HL-60/S4 treated with phorbol 12-myristate 13-acetate at 8.2 ng/mL for 4 days and 3 days (cell line): ENCODE measurements around the gene NRARP.

Experiments used
- in situ Hi-C: fragments of 300-500 bp; cut with MboI; formaldehyde crosslinking; loops from 2 replicates; pipeline ENCODE4 v1.15.0; 2022; ENCODE audit warnings: low sequenced_read_pairs

The NRARP gene

GRCh38 chr9:137278721-137279711 is 23.1 kb downstream of the NRARP start:
- in situ Hi-C loops, result no loop called here

DNA sequence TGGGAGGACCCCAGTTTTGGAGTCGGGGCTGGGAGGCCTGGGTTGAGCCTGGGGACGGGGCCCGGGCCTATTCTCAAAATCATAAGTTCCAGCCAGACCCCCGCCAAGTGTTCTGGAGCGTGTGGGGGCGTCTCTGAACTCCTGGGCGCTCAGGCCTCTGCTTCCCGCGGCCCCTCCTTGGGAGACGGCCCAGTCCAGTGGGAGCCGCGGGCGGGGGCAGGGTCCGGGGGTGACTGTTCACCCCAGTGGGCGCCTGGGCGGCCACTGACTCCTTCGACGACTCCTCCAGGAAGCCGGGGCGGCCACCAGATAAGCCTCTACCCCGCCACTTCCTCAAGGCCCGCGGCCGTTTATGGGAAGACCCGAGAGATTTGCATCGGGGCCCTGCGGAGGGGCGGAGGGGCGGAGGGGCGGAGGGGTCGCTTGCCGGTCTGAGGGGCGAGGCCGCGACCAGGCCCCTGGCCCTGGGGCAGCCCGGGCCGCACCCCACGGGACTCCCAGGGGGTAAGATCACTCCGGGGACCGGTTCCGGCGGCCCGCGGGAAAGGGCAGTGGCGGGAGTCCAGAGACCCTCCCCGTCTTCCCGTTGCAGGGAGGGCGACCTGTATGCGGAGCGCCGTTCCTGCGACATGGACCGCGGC is 23.9 kb downstream of the NRARP start:
- in situ Hi-C loops, result no loop called here

GRCh38 chr9:137277329-137278041 is 24.6 kb downstream of the NRARP start, which contains the start of gene TOR4A:
Gene TOR4A (plus strand): TSS chr9:137277726. CDS start chr9:137278690, 964 bp downstream.
- in situ Hi-C loops, result no loop called here

GRCh38 chr9:137276473-137277328 is 25.4 kb downstream of the NRARP start:
- in situ Hi-C loops, result no loop called here

DNA sequence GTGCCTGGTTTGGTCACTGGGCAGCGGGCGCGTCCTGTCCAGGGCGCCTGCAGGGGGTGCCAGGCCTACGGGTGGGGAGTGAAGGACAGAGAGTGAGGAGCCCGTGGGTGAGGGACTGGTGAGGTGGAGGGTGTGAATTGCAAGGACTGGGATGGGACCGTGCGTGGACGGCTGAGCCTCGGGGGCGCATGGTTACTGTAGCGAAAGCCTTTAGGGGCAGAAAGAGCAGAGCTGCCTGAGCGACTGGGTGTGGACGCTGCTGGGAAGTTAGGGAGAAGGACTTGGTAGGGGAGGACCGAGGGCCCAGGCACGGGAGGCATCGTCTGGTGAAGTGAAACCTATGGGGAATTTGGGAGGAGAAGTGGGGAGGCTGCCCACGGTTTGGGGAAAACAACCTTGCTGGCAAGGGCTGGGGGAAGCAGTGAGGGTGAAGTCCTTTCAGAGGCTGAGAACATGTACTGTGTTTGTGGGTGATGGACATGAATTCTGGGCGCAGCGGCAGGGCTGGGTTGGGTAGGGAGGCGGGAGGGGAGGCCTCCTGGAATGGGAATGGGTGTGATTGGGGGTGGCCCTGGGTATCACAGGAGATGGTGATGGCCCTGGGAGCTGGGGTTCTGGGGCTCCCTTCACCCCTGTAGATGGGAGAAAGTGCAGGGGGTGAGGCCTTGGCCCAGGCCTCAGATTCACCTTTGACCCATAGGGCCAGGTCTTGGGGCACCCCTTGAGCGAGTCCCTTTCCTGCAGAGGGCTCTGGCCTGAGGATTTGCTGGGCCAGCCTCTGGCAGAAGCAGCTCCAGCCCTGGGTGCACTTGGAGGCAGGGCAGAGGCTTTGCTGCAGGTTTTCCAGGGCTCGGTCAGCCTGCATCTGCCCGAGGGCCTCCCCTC is 26.2 kb downstream of the NRARP start:
- in situ Hi-C loops, result no loop called here

DNA sequence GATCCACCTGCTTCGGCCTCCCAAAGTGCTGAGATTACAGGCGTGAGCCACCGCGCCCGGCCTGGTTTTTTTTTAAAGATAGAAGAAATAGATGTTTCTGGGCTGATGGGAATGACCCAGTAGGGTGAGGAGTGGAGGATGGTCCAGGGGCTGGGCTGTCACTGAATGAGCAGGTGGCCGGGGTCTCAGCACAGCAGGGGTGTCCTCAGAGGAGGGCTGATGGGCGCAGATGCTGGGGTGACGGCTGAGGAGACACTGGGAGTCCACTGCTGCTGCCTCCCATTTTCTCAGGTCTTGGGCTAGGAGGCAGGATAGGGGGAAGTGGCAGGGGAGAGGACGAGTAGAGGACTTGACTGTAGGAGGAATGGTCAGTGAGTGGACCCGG is 26.9 kb downstream of the NRARP start:
- in situ Hi-C loops, result no loop called here

DNA sequence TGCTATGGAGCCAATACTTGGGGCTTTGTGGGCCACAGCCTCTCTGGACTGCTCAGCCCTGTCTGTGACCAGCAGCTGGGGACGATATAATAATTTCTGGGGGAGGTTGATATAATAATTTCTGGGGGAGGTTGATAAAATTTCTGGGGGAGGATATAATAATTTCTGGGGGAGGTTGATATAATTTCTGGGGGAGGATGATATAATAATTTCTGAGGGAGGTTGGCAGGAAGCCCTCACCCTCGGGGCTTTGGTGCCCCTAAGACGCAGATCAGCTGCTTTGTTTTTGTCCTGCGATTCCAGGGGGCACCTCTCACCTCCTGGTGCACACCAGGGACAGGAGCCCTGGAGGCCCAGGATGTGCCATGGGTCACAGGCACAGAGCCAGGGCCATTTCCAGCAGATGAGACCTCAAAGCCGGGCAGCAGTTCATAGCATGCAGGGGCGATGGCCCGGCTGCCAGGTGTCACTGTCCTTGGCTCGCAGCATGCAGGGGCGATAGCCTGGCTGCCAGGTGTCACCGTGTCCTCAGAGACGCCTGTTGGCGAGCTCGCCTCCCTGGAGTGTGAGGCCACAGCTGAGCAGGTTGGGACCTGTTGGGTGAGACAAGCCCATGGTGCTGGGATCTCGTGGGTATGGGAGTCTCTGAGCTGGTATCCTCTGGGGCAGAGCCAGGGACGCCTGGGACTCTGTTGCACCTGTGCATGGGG is 28.3 kb downstream of the NRARP start:
- in situ Hi-C loops, result no loop called here

- in situ Hi-C loops, result no loop called here
These were observed 29.0 kb downstream of the NRARP start for GRCh38 chr9:137273095-137273490.

DNA sequence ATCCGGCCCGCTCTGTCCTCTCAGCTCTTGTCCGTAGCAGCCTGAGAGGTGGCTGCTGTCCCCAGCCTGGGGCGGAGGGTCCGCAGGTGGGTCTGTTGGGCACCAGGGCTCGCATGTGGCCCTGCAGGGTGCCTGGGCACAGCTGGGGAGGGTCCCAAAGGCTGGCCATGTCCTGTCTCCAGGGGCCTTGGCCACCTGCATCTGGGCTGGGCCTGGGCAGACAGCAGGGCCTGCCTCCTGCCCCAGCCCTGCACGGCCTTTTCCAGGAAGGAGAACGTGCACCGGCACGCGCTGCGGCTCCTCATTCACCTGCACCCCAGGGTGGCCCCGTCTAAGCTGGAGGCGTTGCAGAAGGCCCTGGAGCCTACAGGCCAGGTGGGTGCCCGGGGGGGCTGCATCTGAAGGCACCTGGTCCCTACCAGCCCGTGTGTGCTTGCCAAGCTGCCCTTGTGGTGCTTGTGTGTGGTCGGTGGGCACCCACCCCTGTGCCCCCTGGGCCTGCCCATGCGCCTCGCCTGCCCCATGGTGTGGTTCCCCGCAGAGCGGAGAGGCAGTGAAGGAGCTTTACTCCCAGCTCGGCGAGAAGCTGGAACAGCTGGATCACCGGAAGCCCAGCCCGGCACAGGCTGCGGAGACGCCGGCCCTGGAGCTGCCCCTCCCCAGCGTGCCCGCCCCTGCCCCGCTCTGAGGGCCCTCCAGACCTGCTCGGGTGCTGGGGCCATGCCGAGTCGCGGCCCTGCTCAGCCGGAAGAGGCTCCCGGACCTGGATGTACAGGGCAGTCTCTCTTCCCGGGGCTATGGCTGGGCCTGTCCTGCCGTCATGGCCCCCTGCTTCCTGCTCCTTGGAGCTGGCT is 29.6 kb downstream of the NRARP start:
- in situ Hi-C loops, result no loop called here

GRCh38 chr9:137271696-137272076 is 30.4 kb downstream of the NRARP start:
- in situ Hi-C loops, result no loop called here

- in situ Hi-C loops, result no loop called here
These were observed 31.0 kb downstream of the NRARP start for GRCh38 chr9:137270929-137271695.

DNA sequence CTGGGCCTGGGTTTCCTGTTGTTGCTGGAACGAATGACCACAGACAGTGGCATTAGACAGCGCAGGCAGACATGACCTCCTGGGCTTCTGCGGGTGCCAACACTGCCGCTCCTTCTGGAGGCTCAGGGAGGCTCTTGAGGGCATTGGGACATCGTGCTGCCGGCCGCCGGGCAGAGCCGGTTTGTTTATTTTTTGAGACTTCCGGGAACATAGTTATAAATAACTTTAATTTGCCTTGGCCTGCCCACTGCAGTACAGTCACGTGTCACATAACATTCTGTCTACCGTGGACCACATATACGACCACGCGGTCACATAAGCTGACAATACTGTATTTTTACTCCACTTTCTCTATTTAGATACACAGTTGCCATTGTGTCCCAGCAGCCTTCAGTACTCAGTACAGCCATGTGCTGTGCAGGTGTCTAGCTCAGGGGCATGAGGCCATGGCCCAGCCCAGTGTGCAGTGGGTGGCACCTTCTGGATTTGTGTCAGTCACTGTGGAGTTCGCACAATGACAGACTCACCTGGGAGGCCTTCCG is 32.8 kb downstream of the NRARP start:
- in situ Hi-C loops, result no loop called here

DNA sequence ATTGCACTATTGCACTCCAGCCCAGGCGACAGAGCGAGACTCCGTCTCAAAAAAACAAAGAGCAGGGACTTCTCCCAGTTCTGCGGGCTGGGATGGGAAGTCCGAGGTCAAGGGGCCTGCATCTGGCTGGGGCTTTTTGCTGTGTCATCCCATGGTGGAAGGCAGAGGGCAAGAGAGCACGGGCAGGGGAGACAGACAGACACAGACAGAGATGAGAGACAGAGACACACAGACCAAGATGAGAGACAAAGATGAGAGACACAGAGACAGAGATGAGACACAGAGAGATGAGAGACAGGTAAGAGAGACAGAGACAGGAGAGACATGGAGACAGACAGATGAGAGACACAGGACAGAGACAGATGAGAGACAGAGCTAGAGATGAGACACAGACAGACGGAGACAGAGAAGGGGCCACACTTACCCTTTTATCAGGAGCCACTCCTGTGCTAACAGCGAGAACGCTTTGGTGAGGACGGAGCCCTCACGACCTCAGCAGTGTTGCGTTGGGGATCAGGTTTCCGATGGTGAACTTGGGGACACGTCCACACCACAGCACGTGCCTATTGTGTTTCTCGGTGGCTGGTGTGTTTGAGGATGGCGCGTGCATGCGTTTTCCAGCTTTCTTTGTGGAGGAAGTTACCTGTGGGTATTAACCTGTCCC is 33.4 kb downstream of the NRARP start:
- in situ Hi-C loops, result no loop called here

- in situ Hi-C loops, result no loop called here
These were observed 34.1 kb downstream of the NRARP start for GRCh38 chr9:137267933-137268355.

DNA sequence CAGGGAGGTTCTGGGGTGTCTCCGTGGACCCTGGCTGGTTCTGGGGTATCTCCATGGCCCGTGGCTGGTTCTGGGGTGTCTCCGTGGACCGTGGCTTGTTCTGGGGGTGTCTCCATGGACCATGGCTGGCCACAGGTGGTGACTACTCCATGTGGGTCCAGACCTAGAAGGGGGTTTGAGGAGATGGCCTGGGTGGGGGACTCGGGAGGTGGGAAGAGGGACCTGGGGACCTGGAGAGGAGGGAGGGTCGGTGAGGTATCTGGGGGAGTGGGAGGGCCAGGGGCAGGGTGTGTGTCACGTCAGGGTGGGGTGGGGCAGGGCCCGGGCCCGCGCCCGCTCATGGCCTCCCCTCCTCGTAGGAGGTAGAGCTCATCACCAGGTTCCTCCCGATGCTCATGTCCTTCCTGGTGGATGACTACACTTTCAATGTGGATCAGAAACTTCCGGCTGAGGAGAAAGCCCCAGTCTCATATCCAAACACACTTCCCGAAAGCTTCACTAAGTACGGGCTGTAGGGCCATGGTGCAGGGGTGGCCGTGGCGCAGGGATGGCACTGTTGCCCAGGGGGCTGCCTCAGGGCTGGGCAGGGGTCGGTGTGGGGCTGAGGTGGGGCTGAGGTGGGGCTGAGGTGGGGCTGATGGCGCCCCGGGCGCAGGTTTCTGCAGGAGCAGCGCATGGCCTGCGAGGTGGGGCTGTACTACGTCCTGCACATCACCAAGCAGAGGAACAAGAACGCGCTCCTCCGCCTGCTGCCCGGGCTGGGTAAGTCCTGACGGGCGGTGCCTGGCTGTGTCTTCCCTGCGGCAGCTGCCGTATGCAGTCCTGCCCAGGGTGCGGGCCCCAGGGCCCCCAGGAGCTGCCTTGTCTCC is 35.3 kb downstream of the NRARP start:
- in situ Hi-C loops, result no loop called here

DNA sequence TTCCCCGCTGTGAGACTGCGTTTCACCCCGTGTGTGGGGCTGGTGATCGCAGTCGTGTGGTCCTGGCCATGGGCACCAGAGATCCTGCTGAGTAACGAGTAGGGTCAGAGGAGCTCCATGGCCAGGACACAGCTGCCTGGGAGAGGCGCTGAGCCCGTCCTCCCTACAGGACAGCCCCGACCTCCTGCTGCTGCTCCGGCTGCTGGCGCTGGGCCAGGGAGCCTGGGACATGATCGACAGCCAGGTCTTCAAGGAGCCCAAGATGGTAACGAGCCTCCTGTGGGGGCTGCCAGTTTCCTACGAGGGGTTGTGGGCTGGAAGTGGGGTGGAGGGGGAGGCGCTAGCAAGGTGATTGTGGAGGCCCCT is 35.9 kb downstream of the NRARP start:
- in situ Hi-C loops, result no loop called here
